Measurements from ENCODE around the gene COA8. TPM values are rescaled to one million over a fixed set of nuclear protein-coding genes. Genes with fewer than 3 reads are reported as not detected.

Gene COA8
- total and polyA plus RNA-seq, 2 donors (not counting 3 experiments of a cell fraction or from before 2014, with no cell fraction given), result 19.1 to 46.4 TPM

DNA sequence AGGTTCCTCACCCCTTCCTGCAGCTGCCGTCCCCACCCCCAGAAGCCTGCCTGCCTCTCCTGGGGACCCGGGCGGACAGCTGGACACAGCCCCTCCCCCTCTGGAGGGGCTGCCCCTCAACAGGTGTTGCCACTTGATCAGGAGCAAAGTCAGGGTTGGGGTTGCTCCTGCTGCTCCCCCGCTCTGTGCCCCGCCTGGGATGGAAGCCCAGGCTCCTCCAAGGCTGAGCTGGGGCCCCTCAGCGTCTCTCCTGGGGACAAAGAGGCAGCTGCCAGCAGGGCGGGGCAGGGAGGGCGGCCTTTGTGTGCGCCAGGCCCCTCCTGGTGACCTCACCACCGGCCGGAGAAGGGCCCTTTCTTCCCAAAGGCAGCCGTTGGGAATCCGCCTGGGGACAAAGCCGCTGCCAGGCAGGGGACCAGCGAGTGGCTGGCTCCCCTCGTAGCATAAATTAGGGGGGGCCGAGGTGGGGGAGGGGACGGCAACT lies 20.1 kb upstream of the COA8 start:
- POLR2A ChIA-PET, result no interaction called here

More for the DNA sequence above, 20.1 kb upstream of the COA8 start:
- FAIRE-seq (no peak), DNase-seq (ENCODE audit: low read depth, low spot score) (no peak)
- no peaks in the 10 kb centered on the region for H3K9me3 ChIP-seq (replicated peaks; ENCODE audit: control insufficient read depth, insufficient read depth, low read length)
- H3K9ac ChIP-seq (replicated peaks; ENCODE audit: extremely low read depth, insufficient read depth, low read length), result no peak overlapping the region
- BruUV-seq (replicated peaks), result no TSS peak
- no peaks in the 10 kb centered on the region for H3K9me1 ChIP-seq (replicated peaks; ENCODE audit: control insufficient read depth, extremely low read depth, insufficient read depth, low read length)
- no peak for TF ChIP-seq POLR2AphosphoS5 (IDR thresholded peaks at IDR 0.05; ENCODE audit: insufficient read depth, low read depth, low read length)
- no peak for TF ChIP-seq FOS (IDR thresholded peaks at IDR 0.05; ENCODE audit: borderline replicate concordance, insufficient read depth, low read length)
- TF ChIP-seq, protein P1, sequence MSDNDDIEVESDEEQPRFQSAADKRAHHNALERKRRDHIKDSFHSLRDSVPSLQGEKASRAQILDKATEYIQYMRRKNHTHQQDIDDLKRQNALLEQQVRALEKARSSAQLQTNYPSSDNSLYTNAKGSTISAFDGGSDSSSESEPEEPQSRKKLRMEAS (IDR thresholded peaks at IDR 0.05; ENCODE audit: insufficient read depth, insufficient read length), result no peak
- TF ChIP-seq JUN (IDR thresholded peaks at IDR 0.05; ENCODE audit: borderline replicate concordance, insufficient read depth, insufficient read length, low read depth), result no peak
- no peak for TF ChIP-seq POLR2A (IDR thresholded peaks at IDR 0.05; ENCODE audit: low read depth, low read length)
- no peak for TF ChIP-seq MYC (IDR thresholded peaks at IDR 0.05; ENCODE audit: low read depth, low read length)
- TF ChIP-seq EZH2 (IDR thresholded peaks at IDR 0.05; ENCODE audit: borderline replicate concordance, low read depth, low read length, severe bottlenecking), result no peak
- TF ChIP-seq GATA2 (IDR thresholded peaks at IDR 0.05; ENCODE audit: insufficient read depth, insufficient read length, low read depth, low read length), result no peak
- TF ChIP-seq, protein P2, sequence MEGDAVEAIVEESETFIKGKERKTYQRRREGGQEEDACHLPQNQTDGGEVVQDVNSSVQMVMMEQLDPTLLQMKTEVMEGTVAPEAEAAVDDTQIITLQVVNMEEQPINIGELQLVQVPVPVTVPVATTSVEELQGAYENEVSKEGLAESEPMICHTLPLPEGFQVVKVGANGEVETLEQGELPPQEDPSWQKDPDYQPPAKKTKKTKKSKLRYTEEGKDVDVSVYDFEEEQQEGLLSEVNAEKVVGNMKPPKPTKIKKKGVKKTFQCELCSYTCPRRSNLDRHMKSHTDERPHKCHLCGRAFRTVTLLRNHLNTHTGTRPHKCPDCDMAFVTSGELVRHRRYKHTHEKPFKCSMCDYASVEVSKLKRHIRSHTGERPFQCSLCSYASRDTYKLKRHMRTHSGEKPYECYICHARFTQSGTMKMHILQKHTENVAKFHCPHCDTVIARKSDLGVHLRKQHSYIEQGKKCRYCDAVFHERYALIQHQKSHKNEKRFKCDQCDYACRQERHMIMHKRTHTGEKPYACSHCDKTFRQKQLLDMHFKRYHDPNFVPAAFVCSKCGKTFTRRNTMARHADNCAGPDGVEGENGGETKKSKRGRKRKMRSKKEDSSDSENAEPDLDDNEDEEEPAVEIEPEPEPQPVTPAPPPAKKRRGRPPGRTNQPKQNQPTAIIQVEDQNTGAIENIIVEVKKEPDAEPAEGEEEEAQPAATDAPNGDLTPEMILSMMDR (IDR thresholded peaks at IDR 0.05; ENCODE audit: extremely low read depth in 1 of 2, insufficient read depth in 1 of 2, low read depth in 1 of 2, low read length in 2 of 2), result no peak
- H3K4me1 ChIP-seq (ENCODE audit: control insufficient read depth, extremely low read depth, insufficient read depth, low read length), result no peaks in the 10 kb centered on the region
- no peaks in the 10 kb centered on the region for H4K20me1 ChIP-seq (replicated peaks; ENCODE audit: control insufficient read depth, extremely low read depth, insufficient read depth, low read length)
- no peaks in the 10 kb centered on the region for H3K79me2 ChIP-seq (ENCODE audit: control insufficient read depth, insufficient read depth, low read length)
- no peak overlapping the region for H2AFZ ChIP-seq (ENCODE audit: low read depth, low read length)
- H3K27ac ChIP-seq (ENCODE audit: insufficient read depth, low read depth, low read length), result no peak overlapping the region
- intact Hi-C loops (cut with micrococcal nuclease) (no loop called here), dilution Hi-C loops (cut with MboI; ENCODE audit: extremely low pct_ligation_motif_present, low sequenced_read_pairs) (no loop called here)
- no peak overlapping the region for H3K4me2 ChIP-seq (ENCODE audit: insufficient read depth, low read length)
- no peak overlapping the region for H3K4me3 ChIP-seq (replicated peaks in 1 of 3; ENCODE audit: insufficient read depth in 1 of 3, low read depth in 1 of 3, low read length in 3 of 3)
- H3K36me3 ChIP-seq (ENCODE audit: control insufficient read depth in 2 of 2, extremely low read depth in 1 of 2, insufficient read depth in 2 of 2, low read length in 2 of 2), result no peaks in the 10 kb centered on the region
- H3K27me3 ChIP-seq (ENCODE audit: control insufficient read depth in 2 of 2, insufficient read depth in 2 of 2, low read length in 2 of 2), result no peaks in the 10 kb centered on the region
- CTCF ChIA-PET, result interaction anchor here (1.1 to 14.4 kb wide), 4 partner anchors 20 to 438 kb away, joined by 3 to 209 read pairs (median 8); partner anchors contain the start of genes BAG5 and CKB
